PC-9 (cell line): Measurements from ENCODE around the gene GLP2R. TPM values are rescaled to one million over a fixed set of nuclear protein-coding genes. Genes with fewer than 3 reads are reported as not detected.

Source experiments
- BruUV-seq: library from RNA; stranded (reverse); fragments of 400-500 nt; replicated peaks from 2 replicates; lab custom pipeline; 2021; lab: Mats Ljungman, UMichigan
- CTCF ChIA-PET: fragments of 300-600 bp; sonication (Branson Sonifier 250); formaldehyde crosslinking; loops from one replicate; lab custom pipeline; 2022; ENCODE audit warnings: antibody characterized with exemption; lab: Charles Lee
- POLR2A ChIA-PET: fragments of 300-600 bp; sonication (Branson Sonifier 250); formaldehyde crosslinking; loops from one replicate; lab custom pipeline; 2022; ENCODE audit warnings: antibody characterized with exemption; ENCODE audit not compliant: unreplicated experiment; lab: Charles Lee
- DNase-seq, 2 experiments: peaks; one replicate each; pipeline versions ENCODE4 v3.0.0 to v3.0.0-alpha.2; 2015 to 2022; ENCODE audit warnings: mixed read lengths in 1 of 2
- H2AFZ ChIP-seq: fragments of 200-600 bp; sonication (generic); 2 replicates; pipeline ENCODE4 v1.8.1; 2017; ENCODE audit warnings: antibody characterized with exemption
- H3F3A ChIP-seq: fragments of 200-600 bp; sonication (generic); 2 replicates; pipeline ENCODE4 v1.8.1; 2017; ENCODE audit warnings: antibody characterized with exemption, mild to moderate bottlenecking, low read depth; ENCODE audit not compliant: insufficient read depth
- H3K27ac ChIP-seq: fragments of 200-600 bp; sonication (generic); 2 replicates; pipeline ENCODE4 v1.6.1; 2016; ENCODE audit warnings: mixed run types
- H3K27me3 ChIP-seq: fragments of 200-600 bp; sonication (generic); 2 replicates; pipeline ENCODE4 v1.6.1; 2016; ENCODE audit warnings: low read depth, mixed run types; ENCODE audit not compliant: insufficient read depth
- H3K36me3 ChIP-seq: fragments of 200-600 bp; sonication (generic); 2 replicates; pipeline ENCODE4 v1.6.1; 2016; ENCODE audit warnings: low read depth, mixed run types
- H3K4me1 ChIP-seq: fragments of 200-600 bp; sonication (generic); replicated peaks from 2 replicates; pipeline ENCODE4 v1.6.1; 2016; ENCODE audit warnings: mixed run types; ENCODE audit not compliant: insufficient read depth
- H3K4me2 ChIP-seq: fragments of 200-600 bp; sonication (generic); 2 replicates; pipeline ENCODE4 v1.6.1; 2017; ENCODE audit warnings: mixed run types
- H3K4me3 ChIP-seq: fragments of 200-600 bp; sonication (generic); 2 replicates; pipeline ENCODE4 v1.6.1; 2016; ENCODE audit warnings: mixed run types
- H3K79me2 ChIP-seq: fragments of 200-600 bp; sonication (generic); 2 replicates; pipeline ENCODE4 v1.6.1; 2017; ENCODE audit warnings: low read depth, mixed run types
- H3K9me2 ChIP-seq: fragments of 200-600 bp; sonication (generic); 2 replicates; pipeline ENCODE4 v1.8.1; 2017; ENCODE audit warnings: mild to moderate bottlenecking; ENCODE audit not compliant: insufficient read depth
- H3K9me3 ChIP-seq: fragments of 200-600 bp; sonication (generic); 2 replicates; pipeline ENCODE4 v1.8.1; 2016; ENCODE audit warnings: low read depth; ENCODE audit not compliant: insufficient read depth
- H4K20me1 ChIP-seq: fragments of 200-600 bp; sonication (generic); 2 replicates; pipeline ENCODE4 v1.8.1; 2017; ENCODE audit not compliant: insufficient read depth
- EZH2 ChIP-seq: fragments of 200-600 bp; sonication (generic); IDR thresholded peaks from 2 replicates; pipeline ENCODE4 v1.8.0; 2017; ENCODE audit warnings: antibody characterized with exemption, low read depth
- intact Hi-C: fragments of 100-400 bp; cut with micrococcal nuclease; formaldehyde crosslinking; loops from one replicate; pipeline ENCODE4 v1.10.0; 2022; ENCODE audit not compliant: unreplicated experiment
- total RNA-seq: library from RNA; stranded (reverse); gene quantifications from 2 replicates; pipeline ENCODE4 v1.2.3, GENCODE V29; 2021
- TF ChIP-seq, protein P1 (sequence below): fragments of 200-600 bp; sonication (generic); conservative IDR thresholded peaks from 2 replicates; pipeline ENCODE4 v1.6.1; 2017; ENCODE audit warnings: mixed run types, antibody characterized with exemption, mild to moderate bottlenecking, moderate library complexity

Gene GLP2R
- total RNA-seq, 1 experiment from 2014 or later, result 3.2 TPM

DNA sequence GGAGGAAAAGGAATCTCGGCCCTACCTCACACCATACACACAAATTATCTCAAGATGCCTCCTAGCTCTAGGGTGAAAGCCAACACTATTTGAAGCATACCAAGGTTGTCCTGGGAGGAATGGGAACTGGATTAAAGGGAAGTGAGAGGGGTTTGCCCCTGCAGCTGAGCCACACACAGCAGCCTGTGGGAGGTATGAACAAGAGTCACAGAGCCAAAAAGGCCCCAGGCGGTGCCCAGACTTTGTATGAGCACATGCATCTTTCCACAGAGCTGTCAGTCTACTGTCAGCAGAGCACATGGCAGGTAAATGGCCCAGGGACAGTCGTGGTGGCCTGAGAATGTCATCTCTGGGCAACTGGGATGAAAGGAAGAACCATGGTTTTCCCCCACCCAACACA is 110.4 kb downstream of the GLP2R start:
- no peaks in the 10 kb centered on the region for H3K9me3 ChIP-seq
- POLR2A ChIA-PET, result interaction anchor here (0.6 kb wide), 1 partner anchor 367 kb away, joined by 3 read pairs; no protein-coding TSS in a partner anchor
- H3F3A ChIP-seq, result no peaks in the 10 kb centered on the region
- H3K4me2 ChIP-seq, result no peak overlapping the region
- no TSS peak for BruUV-seq
- H3K79me2 ChIP-seq, result no peaks in the 10 kb centered on the region
- no peaks in the 10 kb centered on the region for H4K20me1 ChIP-seq
- DNase-seq, result no peak
- H3K4me1 ChIP-seq, result no peaks in the 10 kb centered on the region
- H3K4me3 ChIP-seq, result no peak overlapping the region
- CTCF ChIA-PET, result no interaction called here
- intact Hi-C loops, result no loop called here
- H3K27ac ChIP-seq, result no peak overlapping the region
- H3K36me3 ChIP-seq, result no peaks in the 10 kb centered on the region
- peaks cover 62% of the 10 kb centered on the region for H3K27me3 ChIP-seq
- TF ChIP-seq EZH2, result no peak
- TF ChIP-seq, protein P1, sequence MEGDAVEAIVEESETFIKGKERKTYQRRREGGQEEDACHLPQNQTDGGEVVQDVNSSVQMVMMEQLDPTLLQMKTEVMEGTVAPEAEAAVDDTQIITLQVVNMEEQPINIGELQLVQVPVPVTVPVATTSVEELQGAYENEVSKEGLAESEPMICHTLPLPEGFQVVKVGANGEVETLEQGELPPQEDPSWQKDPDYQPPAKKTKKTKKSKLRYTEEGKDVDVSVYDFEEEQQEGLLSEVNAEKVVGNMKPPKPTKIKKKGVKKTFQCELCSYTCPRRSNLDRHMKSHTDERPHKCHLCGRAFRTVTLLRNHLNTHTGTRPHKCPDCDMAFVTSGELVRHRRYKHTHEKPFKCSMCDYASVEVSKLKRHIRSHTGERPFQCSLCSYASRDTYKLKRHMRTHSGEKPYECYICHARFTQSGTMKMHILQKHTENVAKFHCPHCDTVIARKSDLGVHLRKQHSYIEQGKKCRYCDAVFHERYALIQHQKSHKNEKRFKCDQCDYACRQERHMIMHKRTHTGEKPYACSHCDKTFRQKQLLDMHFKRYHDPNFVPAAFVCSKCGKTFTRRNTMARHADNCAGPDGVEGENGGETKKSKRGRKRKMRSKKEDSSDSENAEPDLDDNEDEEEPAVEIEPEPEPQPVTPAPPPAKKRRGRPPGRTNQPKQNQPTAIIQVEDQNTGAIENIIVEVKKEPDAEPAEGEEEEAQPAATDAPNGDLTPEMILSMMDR, result no peak
- no peak overlapping the region for H2AFZ ChIP-seq
- no peaks in the 10 kb centered on the region for H3K9me2 ChIP-seq

DNA sequence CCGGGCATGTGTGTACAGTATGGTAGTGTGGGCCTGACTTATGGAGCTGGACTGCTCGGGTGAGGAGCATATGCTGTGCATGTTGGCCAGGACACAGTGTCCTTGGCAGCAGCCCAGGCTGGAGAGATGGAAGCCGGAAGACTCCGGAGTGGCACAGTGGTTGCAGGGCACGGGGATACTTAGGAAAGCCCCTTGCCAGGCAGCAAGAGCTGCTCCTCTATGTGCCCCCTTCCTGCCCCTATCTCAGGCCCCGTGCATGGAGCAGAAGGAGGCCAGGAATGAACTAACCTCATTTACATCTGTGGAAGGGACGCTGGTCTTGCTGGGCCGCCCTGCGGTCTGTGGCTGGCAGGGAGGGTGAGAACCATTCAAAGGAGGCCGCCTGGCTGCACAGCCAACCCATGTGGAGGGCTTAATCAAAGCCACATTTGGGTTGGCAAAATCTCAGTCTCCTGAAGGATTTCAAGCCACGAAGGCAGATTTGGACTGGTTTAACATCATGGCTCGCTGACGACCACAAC is 111.6 kb downstream of the GLP2R start:
- H3K27me3 ChIP-seq, result peaks cover 57% of the 10 kb centered on the region
- TF ChIP-seq EZH2, result no peak
- TF ChIP-seq, protein P1, result no peak
- H4K20me1 ChIP-seq, result no peaks in the 10 kb centered on the region
- H3K9me2 ChIP-seq, result no peaks in the 10 kb centered on the region
- no peak for DNase-seq
- no peak overlapping the region for H2AFZ ChIP-seq
- H3K36me3 ChIP-seq, result no peaks in the 10 kb centered on the region
- no peaks in the 10 kb centered on the region for H3F3A ChIP-seq
- CTCF ChIA-PET, result interaction anchor here (0.5 kb wide), 1 partner anchor 10 kb away, joined by 4 read pairs; no protein-coding TSS in a partner anchor
- no peak overlapping the region for H3K4me3 ChIP-seq
- H3K4me1 ChIP-seq, result no peaks in the 10 kb centered on the region
- H3K27ac ChIP-seq, result no peak overlapping the region
- no peaks in the 10 kb centered on the region for H3K9me3 ChIP-seq
- no TSS peak for BruUV-seq
- POLR2A ChIA-PET, result no interaction called here
- intact Hi-C loops, result no loop called here
- no peaks in the 10 kb centered on the region for H3K79me2 ChIP-seq
- H3K4me2 ChIP-seq, result no peak overlapping the region

DNA sequence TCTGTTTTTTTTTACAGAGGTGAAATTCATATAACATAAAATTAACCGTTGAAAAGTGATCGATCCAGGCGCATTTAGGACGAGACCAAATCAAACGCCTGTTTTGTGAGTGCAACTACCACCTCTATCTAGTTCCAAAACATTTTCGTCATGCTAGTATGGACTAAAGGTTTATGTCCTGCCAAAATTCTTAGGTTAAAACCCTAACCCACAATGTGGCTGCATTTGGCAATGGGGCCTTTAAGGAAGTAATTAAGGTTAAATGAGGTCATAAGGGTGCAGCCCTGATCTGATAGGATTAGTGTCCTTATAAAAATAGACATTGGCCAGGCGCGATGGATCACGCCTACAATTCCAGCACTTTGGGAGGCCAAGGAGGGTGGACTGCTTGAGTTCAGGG is 112.2 kb downstream of the GLP2R start:
- H3K9me3 ChIP-seq, result no peaks in the 10 kb centered on the region
- no peaks in the 10 kb centered on the region for H3K36me3 ChIP-seq
- no peak overlapping the region for H3K4me3 ChIP-seq
- no peak for DNase-seq
- H3K79me2 ChIP-seq, result no peaks in the 10 kb centered on the region
- CTCF ChIA-PET, result no interaction called here
- intact Hi-C loops, result no loop called here
- H3K4me2 ChIP-seq, result no peak overlapping the region
- H3K27me3 ChIP-seq, result peaks cover 59% of the 10 kb centered on the region
- H2AFZ ChIP-seq, result no peak overlapping the region
- BruUV-seq, result no TSS peak
- no peaks in the 10 kb centered on the region for H3K4me1 ChIP-seq
- POLR2A ChIA-PET, result no interaction called here
- H3K27ac ChIP-seq, result no peak overlapping the region
- no peaks in the 10 kb centered on the region for H4K20me1 ChIP-seq
- no peaks in the 10 kb centered on the region for H3F3A ChIP-seq
- TF ChIP-seq, protein P1, result no peak
- TF ChIP-seq EZH2, result no peak
- H3K9me2 ChIP-seq, result no peaks in the 10 kb centered on the region
